Midbrain (tissue), 1 donor: ENCODE data around the gene RASAL2.
"Not testable (repeated sequence)": the region's sequence is repeated elsewhere in the genome, so short reads cannot be mapped to it uniquely, and the experiment has no call there.

Experiments
- DNase-seq: peaks from one replicate; lab custom pipeline; 2025; lab: John Stamatoyannopoulos, UW

RASAL2 gene

GRCh38 chr1:178119628-178120027, 25.7 kb downstream of the RASAL2 start:
- no peak for DNase-seq

DNA sequence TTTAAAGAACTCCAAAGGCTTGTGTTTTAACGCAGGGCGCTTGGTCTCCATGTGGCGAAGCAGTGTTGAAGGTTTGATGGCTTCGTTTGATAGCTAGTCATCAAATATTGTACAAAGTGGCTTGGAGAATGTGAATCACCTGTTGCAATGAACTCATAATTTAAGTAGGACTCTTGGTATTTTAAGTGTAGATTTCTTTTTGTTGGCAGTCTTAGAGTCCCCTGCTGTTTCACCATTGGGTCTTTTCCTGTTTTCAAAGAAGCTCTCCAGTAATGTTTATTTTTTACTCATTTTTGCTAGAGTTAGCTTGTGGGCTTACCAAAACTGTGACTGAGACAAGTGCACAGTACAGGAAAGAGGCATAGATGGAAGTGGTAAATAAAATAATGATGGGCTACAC, 26.2 kb downstream of the RASAL2 start:
- no peak for DNase-seq

DNA sequence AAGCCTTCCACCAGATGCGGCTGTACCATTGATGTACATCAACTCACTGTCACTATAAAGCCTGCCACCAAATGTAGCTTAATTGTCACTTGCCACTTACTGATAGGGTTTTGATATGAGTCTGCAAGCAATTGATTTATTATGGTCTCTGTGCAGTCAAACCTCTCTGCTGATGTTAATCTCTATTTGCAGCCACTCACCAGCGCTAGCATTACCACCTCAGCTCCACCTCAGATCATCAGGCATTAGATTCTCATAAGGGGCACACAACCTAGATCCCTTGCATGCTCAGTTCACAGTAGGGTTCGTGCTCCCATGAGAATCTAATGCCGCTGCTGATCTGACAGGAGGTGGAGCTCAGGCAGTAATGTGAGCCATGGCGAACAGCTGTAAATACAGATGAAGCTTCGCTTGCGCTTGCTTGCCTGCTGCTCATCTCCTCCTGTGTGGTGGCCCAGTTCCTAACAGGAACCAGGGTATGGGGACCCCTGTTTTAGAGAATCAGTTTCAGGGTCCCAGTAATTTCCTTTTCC, 26.7 kb downstream of the RASAL2 start:
- DNase-seq: not testable (repeated sequence)

DNA sequence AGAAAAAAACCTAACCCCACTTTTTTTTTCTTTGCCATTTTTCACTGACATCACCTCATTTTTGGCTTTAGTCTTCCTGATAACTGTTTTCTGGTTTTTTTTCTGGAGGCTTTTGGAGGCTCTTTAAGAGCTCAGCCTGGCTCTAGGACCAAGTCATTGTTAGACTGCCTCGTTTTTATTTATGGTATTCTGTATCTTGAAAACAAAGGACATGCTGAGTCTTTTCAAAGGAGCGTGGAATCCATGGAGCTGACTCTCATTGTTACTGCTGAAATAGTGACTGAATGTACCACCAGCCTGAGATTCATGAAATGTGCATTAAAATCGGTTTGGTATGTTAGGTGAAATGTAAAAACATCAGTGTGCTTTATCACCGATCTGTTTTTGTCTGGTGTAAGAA, 28.0 kb downstream of the RASAL2 start:
- DNase-seq: peak; percentile 27

- no peak for DNase-seq
These were observed 28.4 kb downstream of the RASAL2 start for GRCh38 chr1:178122283-178122682.

- no peak for DNase-seq
These were observed 30.2 kb downstream of the RASAL2 start for GRCh38 chr1:178124115-178124514.

- no peak for DNase-seq
These were observed 32.4 kb downstream of the RASAL2 start for GRCh38 chr1:178126261-178126660.

GRCh38 chr1:178126741-178127185, 32.9 kb downstream of the RASAL2 start:
- no peak for DNase-seq

- DNase-seq: no peak
These were observed 33.7 kb downstream of the RASAL2 start for GRCh38 chr1:178127482-178128191.

DNA sequence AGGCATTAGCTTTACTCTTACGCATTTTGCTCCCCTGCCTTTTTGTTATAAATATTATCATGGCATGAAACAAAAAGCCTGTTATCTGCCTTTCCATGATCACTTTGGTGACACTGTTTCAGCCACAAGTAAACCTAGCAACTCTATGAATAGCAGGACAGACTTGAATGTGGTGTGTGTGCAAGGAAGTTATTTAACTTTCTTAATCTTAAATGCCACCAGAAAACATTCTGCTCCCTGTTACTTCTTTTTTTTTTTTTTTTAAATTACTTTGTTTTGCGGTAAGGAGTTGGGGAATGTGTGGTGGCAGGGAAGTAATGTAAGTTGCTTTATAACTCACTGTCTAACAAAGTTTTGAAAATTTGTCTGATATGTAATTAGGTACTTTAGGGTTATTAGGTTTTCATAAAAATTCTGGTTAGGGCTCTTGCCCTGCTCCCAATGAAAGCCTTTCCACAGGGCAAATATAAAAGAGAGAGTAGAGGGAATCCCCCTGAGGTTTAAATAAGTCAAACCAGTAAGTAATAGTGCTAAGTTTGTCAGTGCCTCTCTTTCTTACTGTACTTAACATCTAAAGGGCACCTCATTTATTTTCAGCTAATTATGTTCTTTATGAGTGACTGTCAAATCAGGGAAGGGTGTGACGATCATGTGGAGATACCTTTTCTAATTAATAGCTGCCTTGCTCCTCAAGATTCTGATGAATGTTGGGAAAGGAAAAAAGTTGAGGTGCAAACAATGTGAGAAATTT, 39.5 kb downstream of the RASAL2 start:
- no peak for DNase-seq

DNA sequence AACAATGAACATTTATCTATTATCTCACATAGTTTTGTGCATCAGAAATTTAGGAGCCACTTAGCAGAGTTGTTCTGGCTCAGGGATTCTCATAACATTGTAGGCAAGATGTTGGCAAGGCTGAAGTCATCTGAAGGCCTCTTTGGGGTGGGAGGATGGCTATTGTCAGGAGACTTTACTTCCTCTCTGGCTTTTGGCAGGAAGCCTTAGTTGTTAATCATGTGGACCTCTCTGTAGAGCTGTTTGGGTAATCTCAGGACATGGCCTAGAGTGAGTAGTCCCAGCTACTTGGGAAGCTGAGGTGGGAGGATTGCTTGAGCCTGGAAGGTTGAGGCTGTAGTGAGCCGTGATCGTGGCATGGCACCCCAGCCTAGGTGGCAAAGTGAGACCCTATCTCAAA, 40.2 kb downstream of the RASAL2 start:
- peak; percentile 34 for DNase-seq

GRCh38 chr1:178137238-178137637, 43.3 kb downstream of the RASAL2 start:
- peak; percentile 45 for DNase-seq

GRCh38 chr1:178142806-178143205, 48.9 kb downstream of the RASAL2 start:
- DNase-seq: no peak

DNA sequence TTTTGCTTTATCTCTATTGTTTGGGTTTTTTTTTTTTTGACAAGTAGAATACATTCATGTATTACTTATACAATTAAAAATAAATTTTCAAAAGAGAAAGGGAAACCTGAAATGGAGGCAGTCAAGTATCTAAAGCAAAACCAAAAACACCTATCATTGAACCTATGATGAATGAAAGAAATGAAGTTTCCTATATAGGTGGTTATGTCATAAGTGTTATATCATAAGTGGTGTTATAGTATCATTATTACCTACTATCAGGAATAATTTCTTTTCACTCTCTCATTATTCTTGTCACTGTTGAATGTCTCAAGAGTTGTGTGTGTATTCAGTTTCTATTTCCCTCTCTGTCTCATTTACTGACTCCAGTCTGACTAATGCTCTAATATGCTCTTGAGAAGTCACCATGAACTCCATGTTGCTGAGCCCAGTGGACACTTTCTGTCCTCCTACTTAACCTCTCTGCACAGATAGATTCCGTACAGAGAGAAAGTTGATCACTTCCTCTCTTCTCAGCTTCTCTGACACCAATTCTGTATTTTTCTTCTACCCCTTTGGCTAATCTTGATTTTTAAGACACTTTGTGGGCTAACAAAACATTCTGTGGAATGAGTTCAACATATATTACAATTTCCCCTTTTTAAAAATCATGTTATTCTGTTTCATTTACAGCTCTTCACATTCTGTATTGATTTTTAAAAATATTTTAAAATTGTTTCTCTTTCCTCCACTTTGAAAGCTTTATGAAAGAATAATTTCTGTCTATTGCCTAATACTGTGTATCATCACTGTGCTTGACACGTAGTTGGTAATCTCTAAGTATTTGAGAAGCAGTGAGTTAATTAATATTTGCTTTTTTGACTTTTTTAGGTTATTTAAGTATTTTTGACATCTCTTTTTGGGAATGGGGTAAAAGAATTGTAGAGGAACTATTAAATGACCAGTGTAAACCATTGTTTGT, 50.1 kb downstream of the RASAL2 start:
- no peak for DNase-seq

GRCh38 chr1:178145605-178146004, 51.7 kb downstream of the RASAL2 start:
- no peak for DNase-seq

DNA sequence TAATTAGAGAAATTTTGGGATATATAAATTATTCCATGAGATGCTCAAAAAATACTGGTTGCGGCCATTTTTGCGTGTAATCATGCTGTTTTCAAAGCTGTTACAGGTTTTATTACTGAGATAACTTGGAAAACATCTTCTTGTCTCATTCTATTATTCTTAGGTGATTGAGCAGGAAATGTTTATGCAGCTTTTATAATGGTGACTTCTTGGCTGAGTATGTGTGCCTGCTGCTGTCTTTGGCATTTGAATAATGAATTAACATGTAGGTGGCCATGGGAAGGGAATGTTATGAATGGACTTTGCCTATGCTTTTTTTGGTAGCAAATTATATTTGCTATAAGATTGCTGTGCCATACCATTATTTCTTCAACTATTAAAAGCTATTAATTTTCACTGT, 52.5 kb downstream of the RASAL2 start:
- no peak for DNase-seq

- DNase-seq: no peak
These were observed 56.7 kb downstream of the RASAL2 start for GRCh38 chr1:178150610-178151009.

GRCh38 chr1:178151831-178152230, 57.9 kb downstream of the RASAL2 start:
- DNase-seq: no peak

DNA sequence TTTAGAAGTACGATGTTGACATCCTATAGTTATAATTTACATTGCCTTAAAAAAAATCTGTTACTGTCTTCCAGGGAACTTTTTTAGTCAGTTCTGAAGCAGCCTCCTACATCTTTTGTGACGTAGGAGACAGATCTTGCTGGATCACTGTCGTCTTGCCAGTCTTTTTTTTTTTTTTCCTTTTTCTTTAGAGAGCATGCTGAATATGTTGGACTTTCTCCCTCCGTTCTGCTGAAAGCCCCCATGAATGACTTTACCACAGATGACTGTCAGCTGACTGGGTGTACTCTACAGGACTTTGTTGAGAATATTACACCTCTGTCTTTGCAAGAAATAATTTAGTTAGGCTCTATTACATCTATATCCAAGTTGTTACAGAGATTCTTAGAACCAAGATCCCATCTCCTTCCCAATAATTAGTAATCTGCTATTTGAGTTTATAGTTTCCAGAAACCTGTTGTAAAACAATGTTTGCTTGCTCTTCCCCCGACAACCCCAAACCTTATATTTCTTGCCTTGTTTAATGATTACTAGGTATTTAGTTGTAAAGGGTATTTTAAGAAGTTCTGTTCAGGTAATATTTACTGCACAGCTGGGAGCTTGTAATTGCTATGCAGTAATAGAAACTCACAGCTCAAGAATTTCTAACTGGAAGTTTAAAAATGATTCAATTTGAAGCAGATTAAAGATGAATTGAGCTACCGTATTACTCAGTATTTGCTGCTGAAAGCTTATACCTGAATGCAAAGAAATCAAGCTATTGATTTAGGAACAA, 61.8 kb downstream of the RASAL2 start:
- no peak for DNase-seq

- DNase-seq: no peak
These were observed 67.0 kb downstream of the RASAL2 start for GRCh38 chr1:178160736-178161475.

DNA sequence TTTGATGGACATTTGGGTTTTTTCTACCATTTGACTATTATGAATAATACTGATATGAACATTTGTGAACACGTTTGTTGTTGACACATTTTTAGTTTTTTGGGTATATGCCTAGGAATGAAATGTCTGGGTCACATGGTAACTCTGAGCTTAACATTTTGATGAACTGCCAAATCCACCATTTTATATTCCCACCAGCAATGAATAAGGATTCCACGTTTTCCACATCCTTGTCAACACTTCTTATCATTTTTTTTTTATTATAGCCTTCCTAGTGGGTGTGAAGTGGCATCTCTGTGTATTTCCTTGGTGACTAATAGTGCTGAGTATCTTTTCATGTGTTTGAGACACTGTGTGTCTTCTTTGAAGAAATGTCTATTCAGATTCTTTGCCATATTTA, 67.6 kb downstream of the RASAL2 start:
- no peak for DNase-seq
